ENCODE measurements around the gene TTC38.
"Not testable (repeated sequence)": the region's sequence is repeated elsewhere in the genome, so short reads cannot be mapped to it uniquely, and the experiment has no call there.

Gene TTC38

GRCh38 chr22:46247443-46247975, 20.3 kb upstream of the TTC38 start:
- DNase-seq, result no peak

GRCh38 chr22:46250035-46250782, 17.6 kb upstream of the TTC38 start, which contains the start of gene CDPF1:
TSS of gene CDPF1 (minus strand) at chr22:46250293. CDS start at chr22:46248284, 2,009 bp downstream.
- peak; percentile 90 for DNase-seq

GRCh38 chr22:46250783-46251125, 17.1 kb upstream of the TTC38 start:
- DNase-seq, result peak; percentile 6

DNA sequence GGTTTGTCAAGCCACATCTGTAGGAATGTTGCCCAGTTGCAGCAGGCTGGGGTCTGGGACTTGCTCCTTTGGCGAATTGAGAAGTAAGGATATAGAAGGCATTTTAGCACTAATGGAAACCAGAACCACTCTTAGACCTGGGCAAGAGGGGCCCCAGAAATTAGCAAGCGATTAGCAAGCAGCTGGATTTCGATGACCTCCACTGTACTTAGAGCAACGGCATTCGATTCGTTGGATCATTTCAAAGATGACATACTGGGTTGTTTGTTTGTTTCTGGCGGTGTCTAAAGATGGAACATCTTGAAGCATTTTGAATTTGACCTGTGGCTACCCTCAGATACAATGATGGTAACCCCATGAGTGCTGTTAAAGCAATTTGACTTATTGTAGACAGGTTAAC, 16.5 kb upstream of the TTC38 start:
- no peak for DNase-seq

GRCh38 chr22:46251816-46252380, 15.9 kb upstream of the TTC38 start:
- no peak for DNase-seq

DNA sequence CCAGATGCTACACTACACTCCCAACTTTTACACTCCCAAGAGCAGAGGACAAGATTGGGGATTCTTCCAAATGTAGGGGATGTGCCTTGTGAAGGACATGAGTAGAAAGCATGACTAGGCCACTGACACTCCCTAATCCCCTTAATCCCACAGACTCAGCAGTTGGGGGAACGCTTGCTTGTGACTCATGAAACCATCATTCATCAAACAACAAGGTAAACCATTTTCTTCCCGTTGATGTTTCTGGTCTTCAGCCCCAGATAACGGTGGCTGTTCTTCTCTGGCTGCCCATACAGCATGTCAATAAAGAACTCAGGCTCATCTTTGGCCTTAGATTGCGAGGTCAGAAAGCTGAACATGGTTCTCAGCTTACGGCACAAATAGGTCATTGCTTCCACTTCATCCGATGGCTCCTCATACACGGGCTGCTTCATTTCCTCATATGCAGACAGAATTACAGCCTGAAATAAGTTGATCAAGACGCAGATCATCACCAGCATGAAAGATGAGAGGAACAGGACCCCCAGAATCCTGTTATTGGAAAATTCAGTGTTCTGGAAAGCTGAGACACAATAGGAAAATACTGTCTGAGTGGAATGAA, 11.3 kb upstream of the TTC38 start:
- DNase-seq, result no peak

DNA sequence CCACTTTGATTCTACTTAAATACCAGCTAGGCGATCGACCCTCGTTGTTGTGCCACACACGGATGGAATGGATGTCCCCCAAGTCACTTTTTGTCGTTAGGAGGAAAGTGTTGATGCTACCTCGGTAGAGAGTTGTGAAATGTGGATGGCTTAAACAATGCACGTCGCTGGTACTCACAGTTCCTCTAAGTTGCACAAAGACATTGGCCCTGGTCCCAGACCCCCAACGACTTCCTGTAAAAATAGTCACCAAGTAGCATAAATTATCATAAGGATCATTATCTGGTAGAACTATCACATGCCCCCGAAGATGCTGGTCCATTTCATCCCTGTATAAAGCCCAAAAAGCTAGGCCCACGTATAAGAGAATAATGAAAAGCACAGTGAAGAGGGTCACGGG, 8.4 kb upstream of the TTC38 start:
- no peak for DNase-seq

- DNase-seq, result no peak
Observed at GRCh38 chr22:46260038-46260437, 7.8 kb upstream of the TTC38 start.

- DNase-seq, result no peak
Observed at GRCh38 chr22:46262449-46263215, 5.2 kb upstream of the TTC38 start.

GRCh38 chr22:46263216-46263590, 4.6 kb upstream of the TTC38 start, which contains the start of gene PKDREJ:
TSS of gene PKDREJ (minus strand) at chr22:46263343. CDS start at chr22:46263322, 21 bp downstream.
- DNase-seq, result no peak

GRCh38 chr22:46264520-46264919, 3.3 kb upstream of the TTC38 start:
- not testable (repeated sequence) for DNase-seq

- DNase-seq, result not testable (repeated sequence)
Observed at GRCh38 chr22:46265627-46266026, 2.2 kb upstream of the TTC38 start.

DNA sequence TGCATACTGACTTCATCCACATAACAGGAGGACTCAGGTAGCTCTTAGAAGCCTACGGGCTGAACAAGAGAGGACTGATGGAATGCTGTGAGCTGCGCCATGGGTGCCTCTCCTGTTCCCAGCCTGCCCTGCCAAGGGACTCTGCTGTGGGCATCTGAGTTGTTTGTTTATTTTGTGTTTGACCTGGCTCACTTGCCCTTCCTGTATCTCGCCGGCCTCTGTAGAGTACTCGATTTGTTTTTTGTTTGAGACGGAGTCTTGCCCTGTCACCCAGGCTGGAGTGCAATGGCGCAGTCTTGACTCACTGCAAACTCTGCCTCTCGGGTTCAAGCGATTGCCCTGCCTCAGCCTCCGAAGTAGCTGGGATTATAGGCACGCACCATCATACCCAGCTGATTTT, 1.8 kb downstream of the TTC38 start:
- DNase-seq, result no peak

DNA sequence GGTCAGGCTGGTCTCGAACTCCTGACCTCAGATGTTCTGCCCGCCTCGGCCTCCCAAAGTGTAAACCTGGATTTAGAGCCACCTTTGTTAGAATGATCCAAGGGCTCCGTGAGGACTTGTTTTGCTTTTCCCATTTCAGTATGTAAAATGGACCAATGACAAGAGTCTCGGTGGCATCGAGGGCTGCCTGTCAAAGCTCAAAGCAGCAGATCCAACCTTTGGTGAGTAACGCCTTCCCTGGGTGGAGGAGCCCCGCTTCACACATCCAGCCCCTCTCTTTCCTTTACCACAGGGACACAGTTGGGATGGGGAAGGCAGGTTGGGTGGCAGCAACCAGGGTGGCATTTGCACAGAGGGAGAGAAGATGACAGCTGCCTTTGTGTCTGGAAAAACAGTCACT, 4.4 kb downstream of the TTC38 start:
- DNase-seq, result no peak

DNA sequence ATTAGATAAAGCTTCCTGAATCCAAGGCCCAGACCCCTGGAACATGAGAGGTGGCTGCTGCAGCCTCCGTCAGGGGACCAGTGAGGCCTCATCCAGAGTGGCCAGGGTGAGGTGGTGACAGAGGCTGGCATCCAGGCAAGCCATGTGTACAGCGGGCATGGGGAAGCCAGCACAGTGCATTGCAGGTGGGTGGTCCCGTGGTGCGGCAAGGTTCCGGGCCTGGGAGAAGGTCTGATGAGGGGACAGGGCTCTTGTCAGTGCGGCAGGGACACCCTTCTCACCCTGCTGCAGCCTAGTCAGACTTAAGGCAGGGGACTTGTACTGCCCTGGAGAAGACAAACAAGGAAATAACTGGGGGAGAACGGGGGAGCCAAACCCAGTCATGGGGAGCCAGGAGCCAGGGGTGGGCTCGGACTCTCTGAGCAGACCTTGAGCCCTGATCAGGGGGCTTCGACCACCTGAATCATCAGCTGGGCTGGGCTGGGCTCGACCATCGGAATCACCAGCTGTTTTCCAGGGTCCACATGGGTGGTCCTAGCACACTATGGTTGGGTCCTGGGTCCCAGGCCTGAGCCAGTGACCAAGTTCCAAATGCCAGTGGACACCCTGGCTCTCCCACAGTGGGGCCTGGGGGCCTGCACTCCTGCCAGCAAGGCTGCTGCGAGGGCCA, 5.1 kb downstream of the TTC38 start:
- DNase-seq, result no peak

DNA sequence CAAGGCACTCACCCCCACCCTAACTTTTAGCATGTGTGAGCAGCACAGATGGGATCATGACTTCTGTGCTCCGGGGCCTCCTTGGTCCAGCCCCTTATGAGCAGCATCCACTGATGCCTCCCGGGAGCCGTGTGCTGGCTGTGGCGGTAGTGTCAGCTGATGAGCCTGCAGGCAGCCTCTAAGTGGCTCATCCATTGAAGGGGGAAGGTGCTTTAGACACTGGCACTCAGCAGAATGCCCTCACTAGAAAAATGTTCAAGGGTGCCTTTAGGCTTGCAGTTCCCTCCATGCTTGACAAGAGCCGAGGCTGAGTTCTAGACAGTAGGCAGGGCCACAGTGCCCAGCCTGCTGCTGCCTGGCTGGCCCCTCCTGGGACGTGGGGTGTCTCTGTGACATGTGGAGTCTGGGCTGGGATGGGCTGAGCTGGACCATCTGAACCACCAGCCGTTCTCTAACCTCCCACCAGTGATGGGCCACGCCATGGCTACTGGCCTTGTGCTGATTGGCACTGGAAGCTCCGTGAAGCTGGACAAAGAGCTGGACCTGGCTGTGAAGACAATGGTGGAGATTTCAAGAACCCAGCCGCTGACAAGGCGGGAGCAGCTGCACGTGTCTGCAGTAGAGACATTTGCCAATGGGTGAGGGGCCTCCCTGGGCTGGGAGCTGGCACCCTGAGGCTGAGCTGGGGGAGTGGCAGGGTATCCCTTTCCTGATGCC, 5.8 kb downstream of the TTC38 start:
- DNase-seq, result no peak

- no peak for DNase-seq
Observed at GRCh38 chr22:46274381-46274780, 6.6 kb downstream of the TTC38 start.

DNA sequence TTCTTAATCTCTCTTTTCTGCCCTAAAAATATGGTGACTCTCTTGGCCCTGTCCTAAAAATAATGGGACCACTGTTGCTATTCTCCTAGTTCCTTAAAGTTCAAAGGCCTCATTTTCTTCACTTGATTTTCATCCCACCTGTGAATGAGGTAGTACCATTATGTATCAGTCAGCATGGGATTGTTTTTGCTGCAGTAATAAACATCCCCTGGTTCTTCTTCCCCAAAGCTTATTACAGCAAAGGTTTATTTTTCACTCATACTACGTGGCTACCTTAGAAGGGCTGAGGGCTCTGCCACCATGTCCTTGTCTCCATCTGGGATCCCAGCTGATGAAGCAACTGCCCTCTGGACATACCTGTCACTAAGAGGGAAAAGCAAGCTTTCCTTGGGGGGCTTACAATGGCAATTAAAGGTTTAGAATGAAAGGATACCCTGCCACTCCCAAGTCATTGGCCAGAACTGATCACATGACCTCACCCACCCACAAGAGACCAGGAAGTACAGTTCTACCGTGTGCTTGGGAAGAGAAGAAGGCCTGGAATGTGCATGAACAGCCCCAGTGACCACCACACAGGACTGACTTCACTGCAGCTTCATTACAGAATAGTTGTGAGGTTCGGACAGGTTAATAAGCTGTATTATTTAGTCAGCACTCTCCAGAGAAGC, 7.8 kb downstream of the TTC38 start:
- DNase-seq, result no peak

GRCh38 chr22:46276563-46276962, 8.8 kb downstream of the TTC38 start:
- no peak for DNase-seq

DNA sequence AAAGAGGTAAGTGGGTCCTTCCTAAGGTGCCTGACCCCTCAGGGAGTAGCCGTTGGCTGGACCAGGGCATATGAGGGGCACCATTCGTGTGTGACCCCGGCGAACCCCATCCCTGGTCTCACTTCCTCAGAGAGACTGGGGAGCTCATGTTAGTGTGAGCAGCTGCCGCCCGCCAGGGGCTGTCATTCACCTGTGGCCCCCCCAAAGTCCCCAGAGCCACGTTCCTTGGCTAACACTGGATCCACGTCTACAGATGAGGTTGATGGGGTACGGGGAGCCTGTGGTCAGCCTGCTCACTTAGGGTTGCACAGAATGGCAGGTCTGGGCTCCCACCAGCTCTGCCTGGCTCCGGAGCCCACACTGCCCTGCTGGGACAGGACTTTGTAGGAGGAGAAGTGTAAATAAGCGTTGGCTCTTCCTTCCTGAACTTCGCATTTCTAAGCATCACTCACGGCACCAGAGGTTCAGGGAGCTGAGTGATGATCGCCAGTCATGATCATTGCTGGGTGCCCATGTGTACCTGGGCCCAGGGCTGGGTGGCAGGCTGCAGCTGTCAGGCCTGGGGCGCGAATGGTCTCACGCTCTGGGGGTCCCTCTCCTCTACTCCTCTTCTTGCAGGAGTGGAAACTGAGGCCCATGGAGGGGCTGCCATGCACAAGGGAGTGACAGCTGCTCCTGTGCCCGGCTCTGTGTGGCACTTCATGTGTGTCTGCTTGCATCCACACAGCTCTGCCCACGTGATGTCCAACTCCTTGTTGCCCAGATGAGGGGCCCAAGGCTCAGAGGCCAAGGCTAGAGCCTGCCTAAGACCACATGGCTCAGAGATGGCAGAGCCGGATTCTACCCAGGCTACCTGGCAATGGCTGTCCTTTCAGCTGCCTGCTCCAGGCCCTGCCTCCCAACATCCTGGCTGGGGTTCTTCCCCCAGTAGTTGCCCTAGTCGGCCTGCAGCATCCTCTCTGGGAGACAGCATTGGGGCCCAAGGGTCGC, 11.1 kb downstream of the TTC38 start:
- DNase-seq, result no peak

All from activated effector memory CD4-positive, alpha-beta T cell treated with Interleukin-2 at 50 U/mL for 16 hours (primary cell).